Activated naive CD4-positive, alpha-beta T cell treated with anti-CD3 and anti-CD28 coated beads, Interleukin-2, amount 50 U/mL, for 72 hours (primary cell): Measurements from ENCODE around the gene ADPRS. TPM values are rescaled to one million over a fixed set of nuclear protein-coding genes. Genes with fewer than 3 reads are reported as not detected.

ENCODE experiments used
- ATAC-seq, 2 donors: fragments of 150-1000 bp; cut with Tn5 transposase; 2 replicates each; pipeline ENCODE4 v1.10.0; 2021; ENCODE audit warnings: mild to moderate bottlenecking in 2 of 2, moderate library complexity in 2 of 2
- DNase-seq, 2 donors: peaks; one replicate each; pipeline ENCODE4 v3.0.0; 2021 to 2022; ENCODE audit warnings: low spot score in 2 of 2
- H3K27ac Mint-ChIP-seq, 2 donors: one replicate each; pipeline ENCODE4 v1.8.0; 2022; ENCODE audit warnings: mild to moderate bottlenecking in 2 of 2, mixed read lengths in 2 of 2
- H3K36me3 Mint-ChIP-seq, 2 donors: one replicate each; pipeline ENCODE4 v1.8.0; 2022; ENCODE audit warnings: mixed read lengths in 2 of 2
- H3K9me3 Mint-ChIP-seq, 2 donors: one replicate each; pipeline ENCODE4 v1.8.0; 2022; ENCODE audit warnings: mixed read lengths in 2 of 2
- total RNA-seq, 2 donors: library from RNA; stranded (reverse); gene quantifications; one replicate each; pipeline ENCODE4 v1.2.3, GENCODE V29; 2022

The ADPRS gene
- total RNA-seq, 2 donors from 2014 or later = 19.5 to 48.3 TPM

DNA sequence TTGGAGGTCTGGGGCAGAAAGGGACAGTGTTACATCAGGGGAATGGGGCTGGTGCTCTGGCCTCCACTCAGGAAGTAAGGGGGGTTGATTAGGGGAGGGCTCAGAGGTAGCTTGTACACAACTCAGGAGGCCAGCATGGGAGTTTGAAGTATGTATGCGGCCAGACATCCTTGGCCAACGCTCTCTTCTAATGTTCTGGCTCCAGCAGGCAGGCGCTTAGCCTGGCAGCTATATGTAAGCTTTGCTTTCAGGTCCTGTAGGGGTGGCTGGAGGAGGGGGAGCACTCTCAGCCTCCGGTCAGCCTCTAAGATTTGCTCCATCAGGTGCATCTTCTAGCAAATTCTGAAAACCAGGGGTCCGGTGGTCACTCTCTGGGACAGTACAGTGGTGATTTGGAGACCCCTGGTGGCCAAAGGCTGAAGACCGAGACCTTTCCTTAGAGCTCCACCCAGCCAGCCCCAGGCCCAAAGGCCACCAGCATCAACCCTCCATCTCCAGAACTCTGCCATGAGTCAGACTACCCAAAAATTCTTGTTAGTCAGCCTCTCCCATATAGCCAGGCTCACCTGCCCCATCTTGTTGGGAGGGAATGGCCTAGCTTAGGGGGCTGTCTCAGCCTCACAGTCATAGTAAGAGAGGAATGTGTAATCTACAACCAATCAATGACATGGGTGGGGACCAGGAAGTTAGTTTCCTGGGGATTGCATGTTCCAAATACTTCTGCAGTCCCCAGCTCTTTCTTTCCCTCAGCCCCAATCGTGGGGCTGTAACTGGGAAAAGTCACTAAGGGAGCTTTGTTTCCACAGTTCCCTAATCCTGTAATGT lies 46.0 kb downstream of the ADPRS start:
- ATAC-seq = peak; percentile 84 to 88
- peak in 1 of 2 donors; percentile 62 for DNase-seq
- Mint-ChIP-seq H3K9me3 (no peaks in the 10 kb centered on the region), H3K27ac (peak overlapping the region; percentile 12 to 73), H3K36me3 (no peaks in the 10 kb centered on the region)

DNA sequence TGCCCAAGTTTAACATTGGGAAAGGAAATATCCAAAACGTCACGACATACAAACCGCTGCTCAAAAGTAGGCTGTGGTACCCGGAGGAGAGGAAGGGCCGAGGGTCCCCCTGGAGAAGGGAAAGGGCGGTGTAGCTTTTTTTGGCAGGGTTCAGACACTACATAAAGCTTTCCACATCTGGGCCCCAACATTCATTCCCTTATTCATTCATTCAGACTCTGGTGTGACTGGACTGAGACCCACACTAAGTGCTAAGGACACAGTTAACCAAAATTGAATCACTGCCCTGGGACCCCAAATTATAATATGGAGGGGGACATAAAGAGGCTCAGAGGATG lies 46.6 kb downstream of the ADPRS start:
- Mint-ChIP-seq H3K9me3 (no peaks in the 10 kb centered on the region), H3K36me3 (no peaks in the 10 kb centered on the region), H3K27ac (peak overlapping the region in 1 of 2 donors; percentile 12)
- ATAC-seq = no peak
- no peak for DNase-seq

DNA sequence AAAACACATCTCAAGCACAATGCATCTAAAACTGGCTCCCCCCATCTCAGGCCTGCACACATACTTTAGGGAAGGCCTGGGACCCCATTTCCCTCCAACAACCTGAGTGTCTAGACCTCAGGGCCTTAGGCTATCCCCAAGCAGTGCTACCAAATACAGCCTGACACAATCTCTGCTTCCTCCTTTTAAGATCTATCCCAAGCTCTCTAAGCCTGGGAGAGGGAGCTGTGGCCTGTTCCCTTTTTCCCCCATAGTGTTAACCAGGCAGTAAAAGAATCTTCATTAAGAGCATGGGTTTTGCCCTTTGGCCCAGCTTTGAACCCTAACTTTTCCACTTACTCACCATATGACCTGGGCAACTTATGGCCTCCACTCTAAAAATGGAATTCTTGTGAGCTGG lies 47.1 kb downstream of the ADPRS start:
- Mint-ChIP-seq H3K9me3 (no peaks in the 10 kb centered on the region), H3K36me3 (no peaks in the 10 kb centered on the region), H3K27ac (peak overlapping the region; percentile 7 to 55)
- ATAC-seq (no peak), DNase-seq (no peak)

DNA sequence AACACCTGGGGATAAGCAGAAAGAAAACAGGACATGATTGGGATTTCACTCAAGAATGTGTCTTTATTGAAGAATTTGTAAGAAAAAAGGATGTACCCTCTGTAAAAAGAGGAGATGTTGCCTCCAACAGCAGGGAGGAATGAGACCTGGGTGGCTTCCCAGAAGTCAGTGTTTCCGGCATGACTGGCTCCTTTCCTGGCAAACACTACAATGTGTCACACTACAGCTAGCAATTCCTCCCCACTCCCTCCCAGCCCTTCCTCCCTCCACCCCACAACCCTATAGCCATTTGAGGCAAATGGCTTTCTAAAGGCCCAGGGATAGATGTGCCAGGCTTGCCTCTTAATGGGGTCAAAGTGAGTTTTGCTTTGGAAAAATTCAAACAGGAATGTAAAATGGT lies 47.8 kb downstream of the ADPRS start:
- H3K9me3 Mint-ChIP-seq = no peaks in the 10 kb centered on the region
- H3K36me3 Mint-ChIP-seq = no peaks in the 10 kb centered on the region
- peak overlapping the region; percentile 7 to 55 for H3K27ac Mint-ChIP-seq
- ATAC-seq (no peak), DNase-seq (no peak)

DNA sequence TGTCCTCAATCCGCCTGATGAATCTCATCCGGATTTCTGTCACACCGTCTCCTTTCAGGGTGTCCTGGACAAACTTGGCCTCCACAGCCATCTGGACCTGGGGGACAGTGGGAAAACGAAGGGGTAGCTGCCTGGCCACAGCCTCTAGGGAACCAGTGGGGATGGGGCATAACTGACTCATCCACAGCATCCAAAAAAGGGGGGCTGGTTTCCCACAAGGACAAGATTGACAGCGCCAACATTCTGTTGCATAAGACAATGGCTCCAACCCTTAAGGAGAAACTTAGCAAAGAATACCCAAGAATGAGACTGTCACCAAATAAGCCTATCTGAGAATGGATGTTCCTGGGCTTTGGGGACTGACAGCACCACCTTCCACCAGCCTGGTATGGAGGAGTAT lies 48.5 kb downstream of the ADPRS start:
- no peaks in the 10 kb centered on the region for H3K36me3 Mint-ChIP-seq
- H3K9me3 Mint-ChIP-seq = no peaks in the 10 kb centered on the region
- peak overlapping the region in 1 of 2 donors; percentile 52 for H3K27ac Mint-ChIP-seq
- no peak for ATAC-seq
- no peak for DNase-seq

DNA sequence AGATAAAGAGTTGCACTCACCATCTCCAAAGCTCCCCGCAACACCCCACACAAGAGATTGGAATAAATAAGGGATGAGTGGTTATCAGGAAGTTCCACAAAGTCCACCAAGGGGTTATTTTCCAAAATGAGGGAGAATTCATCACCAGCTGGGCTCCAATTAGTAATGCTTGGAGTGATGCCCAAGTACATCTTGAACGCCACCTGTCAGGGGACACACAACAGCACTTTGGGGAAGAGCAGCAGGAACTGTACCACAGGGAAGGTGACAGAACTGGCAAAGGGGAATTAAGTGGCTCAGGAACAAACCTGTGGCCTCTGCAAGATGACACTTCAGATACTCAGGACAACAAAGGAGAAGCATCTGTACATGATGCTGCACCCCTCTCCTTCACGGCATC lies 49.1 kb downstream of the ADPRS start:
- Mint-ChIP-seq H3K9me3 (no peaks in the 10 kb centered on the region), H3K27ac (peak overlapping the region in 1 of 2 donors; percentile 52), H3K36me3 (no peaks in the 10 kb centered on the region)
- ATAC-seq (no peak), DNase-seq (no peak)

DNA sequence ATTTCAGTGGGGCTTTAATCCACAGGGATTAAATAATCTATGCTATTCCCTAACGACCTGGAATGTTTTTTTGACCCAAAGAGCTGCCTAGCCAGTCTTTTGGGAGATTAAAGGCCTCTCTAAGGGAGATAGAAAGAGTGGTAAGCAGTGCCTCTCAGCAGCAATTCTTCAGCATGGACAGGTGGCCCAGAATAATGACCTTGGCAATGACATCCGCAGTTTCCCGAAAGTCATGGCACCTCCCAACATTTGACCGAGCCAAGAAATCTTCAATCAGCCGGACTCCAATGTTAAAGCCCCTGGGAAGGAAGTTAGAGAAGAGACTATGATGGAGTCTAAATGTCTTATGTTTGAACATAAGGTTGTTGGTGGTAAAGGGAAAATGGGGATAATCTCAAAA lies 50.8 kb downstream of the ADPRS start:
- Mint-ChIP-seq H3K36me3 (peaks cover 0 to 4% of the 10 kb centered on the region in 2 donors), H3K27ac (peak overlapping the region in 1 of 2 donors; percentile 25), H3K9me3 (no peaks in the 10 kb centered on the region)
- ATAC-seq = no peak
- no peak for DNase-seq

DNA sequence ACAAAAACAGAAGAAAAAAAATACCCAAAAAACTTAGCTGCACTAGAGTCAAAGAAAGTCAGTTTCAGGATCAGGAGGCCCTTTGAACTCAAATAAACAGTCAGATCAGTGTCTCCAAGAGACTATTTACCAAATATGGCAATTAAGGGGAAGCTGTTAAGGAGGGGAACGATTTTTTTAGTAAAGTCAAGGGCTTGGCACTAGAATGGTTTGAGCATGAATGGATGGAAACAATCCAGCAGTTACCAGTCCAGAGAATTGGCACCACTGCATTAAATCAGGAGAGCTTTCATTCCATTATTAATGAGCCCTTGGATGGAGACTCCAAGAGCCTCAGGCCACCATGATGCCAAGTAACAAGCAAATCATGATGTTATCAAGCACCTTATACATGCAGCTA lies 53.4 kb downstream of the ADPRS start:
- ATAC-seq (peak in 1 of 2 donors; percentile 30), DNase-seq (no peak)
- no peak overlapping the region for H3K27ac Mint-ChIP-seq
- H3K36me3 Mint-ChIP-seq = peaks cover 5 to 9% of the 10 kb centered on the region in 2 donors
- no peaks in the 10 kb centered on the region for H3K9me3 Mint-ChIP-seq

DNA sequence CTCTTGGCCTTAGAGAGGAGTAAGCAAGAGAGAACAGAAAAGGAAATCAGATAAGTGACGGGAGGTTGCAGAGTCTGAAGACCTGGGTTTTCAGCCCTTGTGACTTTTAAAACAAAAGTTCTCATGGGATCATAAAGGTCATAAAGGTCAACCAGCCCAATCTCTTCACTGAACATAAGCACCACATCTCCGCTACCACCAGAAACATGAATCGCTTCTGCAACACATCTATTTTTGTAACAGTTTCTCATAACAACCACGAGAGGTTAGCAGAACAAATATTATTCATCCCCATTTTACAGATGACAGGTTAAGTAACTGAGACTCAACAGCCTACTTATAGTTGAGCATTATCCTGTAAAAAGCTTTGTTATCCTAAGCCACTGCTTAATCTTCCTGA lies 54.7 kb downstream of the ADPRS start:
- Mint-ChIP-seq H3K36me3 (peaks cover 5 to 19% of the 10 kb centered on the region in 2 donors), H3K9me3 (no peaks in the 10 kb centered on the region), H3K27ac (no peak overlapping the region)
- DNase-seq (no peak), ATAC-seq (peak; percentile 36 to 41)

Other genes starting within 250 kb of the ADPRS start
- gene AGO1, start 205.7 kb upstream of the ADPRS start, total RNA-seq = 10 to 100 TPM; 31.6 to 35.4 TPM
- 10 to 100 TPM; 32.9 to 43.6 TPM for gene AGO3, start 157.8 kb upstream of the ADPRS start, total RNA-seq
- under 1 TPM in 1 of 2 donors, not detected in 1; 0.27 TPM for gene TEKT2, start 4.8 kb upstream of the ADPRS start, total RNA-seq
- under 1 TPM; 0.11 to 0.23 TPM for gene COL8A2, start 36.3 kb downstream of the ADPRS start, total RNA-seq
- gene TRAPPC3, start 60.6 kb downstream of the ADPRS start, total RNA-seq = 10 to 100 TPM; 43.7 to 55.3 TPM
- gene MAP7D1, start 67.3 kb downstream of the ADPRS start, total RNA-seq = 100 to 1,000 TPM; 112 to 169 TPM
- 100 to 1,000 TPM in 1 of 2 donors, 10 to 100 TPM in 1; 96.2 to 153 TPM for gene THRAP3, start 135.6 kb downstream of the ADPRS start, total RNA-seq
- gene SH3D21, start 217.5 kb downstream of the ADPRS start, total RNA-seq = 10 to 100 TPM in 1 of 2 donors, 1 to 10 TPM in 1; 4.4 to 47.1 TPM
- 1 to 10 TPM; 2.0 to 4.2 TPM for gene EVA1B, start 234.8 kb downstream of the ADPRS start, total RNA-seq